K562 (cell line): ENCODE measurements around the gene ZNF865. TPM values are rescaled to one million over a fixed set of nuclear protein-coding genes. Genes with fewer than 3 reads are reported as not detected.

Experiments
- CEBPB ChIP-seq: fragments of 450-650 bp; IDR thresholded peaks from 2 replicates; pipeline ENCODE4 v1.6.1; 2016; ENCODE audit warnings: missing genetic modification characterization, missing compliant biosample characterization
- CEBPG ChIP-seq, 3 experiments: fragments of 200-800 bp in 1 of 3; sonication (Bioruptor generic) in 1 of 3; sonication (generic) in 1 of 3; formaldehyde crosslinking in 1 of 3; IDR thresholded peaks in 2 of 3; conservative IDR thresholded peaks in 1 of 3; 2 replicates each; pipeline versions ENCODE4 v1.6.1 to v1.8.0; 2016 to 2022; ENCODE audit warnings: missing compliant biosample characterization in 2 of 3, missing genetic modification characterization in 2 of 3, mild to moderate bottlenecking in 1 of 3, missing genetic modification reagents in 1 of 3
- DACH1 ChIP-seq: fragments of 450-650 bp; IDR thresholded peaks from 2 replicates; pipeline ENCODE4 v1.6.1; 2018; ENCODE audit not compliant: partially characterized antibody
- FOS ChIP-seq: IDR thresholded peaks from 3 replicates; pipeline ENCODE4 v1.6.1; 2011; ENCODE audit not compliant: insufficient read length; ENCODE audit errors: extremely low read depth
- PTRF ChIP-seq: fragments of 450-650 bp; IDR thresholded peaks from 2 replicates; pipeline ENCODE4 v1.6.1; 2016; ENCODE audit warnings: mild to moderate bottlenecking, missing genetic modification characterization, missing compliant biosample characterization
- SNRNP70 ChIP-seq: fragments of 200-400 bp; formaldehyde crosslinking; optimal IDR thresholded peaks from 2 replicates; pipeline ENCODE3; 2017; ENCODE audit warnings: low read depth, low read length
- TBL1XR1 ChIP-seq, 2 experiments: IDR thresholded peaks; 2 replicates each; pipeline ENCODE4 v1.6.1; 2012; ENCODE audit warnings: improper control_type of control experiment in 2 of 2, low read length in 2 of 2, mild to moderate bottlenecking in 1 of 2
- TCF7L2 ChIP-seq: fragments of 150-350 bp; IDR thresholded peaks from 2 replicates; pipeline ENCODE4 v1.6.1; 2016; ENCODE audit warnings: low read depth, mild to moderate bottlenecking, low read length, moderate library complexity
- XRCC4 ChIP-seq: IDR thresholded peaks from one replicate; pipeline ENCODE4 v1.6.1; 2011; ENCODE audit not compliant: insufficient read depth, insufficient read length; ENCODE audit errors: extremely low read depth
- polyA plus RNA-seq, 8 experiments: library from polyadenylated mRNA; depleted of rRNA in 4 of 8; stranded (reverse) in 5 of 8; unstranded in 3 of 8; fragments of >200 nt; fragmentation: Nextera tagmentation in 2 of 8; fragmentation: Illumina TruSeq in 1 of 8; extraction: Ambion mirVana in 2 of 8; extraction: Trizol in 1 of 8; gene quantifications; 2 replicates each; pipeline versions ENCODE4 v1.2.1 to v1.2.3, GENCODE V29; 2011 to 2014; ENCODE audit warnings: inconsistent platforms in 1 of 8, missing spikeins in 1 of 8
- total RNA-seq, 7 experiments: library from RNA; depleted of rRNA in 6 of 7; stranded (reverse); fragments of >200 nt in 6 of 7; fragmentation: Illumina TruSeq in 2 of 7; extraction: Trizol in 2 of 7; gene quantifications; 2 replicates each; pipeline versions ENCODE4 v1.2.1 to v1.2.3, GENCODE V29; 2011 to 2021; ENCODE audit warnings: low replicate concordance in 1 of 7
- TF ChIP-seq, protein P1 (sequence below): fragments of 450-650 bp; IDR thresholded peaks from 2 replicates; pipeline ENCODE4 v1.6.1; 2016; ENCODE audit warnings: mild to moderate bottlenecking, moderate library complexity
- TF ChIP-seq, protein P2 (sequence below): fragments of 450-650 bp; formaldehyde crosslinking; IDR thresholded peaks from 2 replicates; pipeline ENCODE4 v1.4.0; 2020; ENCODE audit warnings: mild to moderate bottlenecking, moderate library complexity
- TF ChIP-seq, protein P3 (sequence below): sonication (generic); formaldehyde crosslinking; IDR thresholded peaks from 2 replicates; pipeline ENCODE4 v1.8.1; 2023; ENCODE audit warnings: mild to moderate bottlenecking, missing genetic modification reagents

Gene ZNF865
- total and polyA plus RNA-seq, 9 of the 15 experiments (the other 6 are each of a cell fraction or from before 2014, with no cell fraction given), result 0.40 to 18.8 (median 1.6) TPM; not detected in 2

DNA sequence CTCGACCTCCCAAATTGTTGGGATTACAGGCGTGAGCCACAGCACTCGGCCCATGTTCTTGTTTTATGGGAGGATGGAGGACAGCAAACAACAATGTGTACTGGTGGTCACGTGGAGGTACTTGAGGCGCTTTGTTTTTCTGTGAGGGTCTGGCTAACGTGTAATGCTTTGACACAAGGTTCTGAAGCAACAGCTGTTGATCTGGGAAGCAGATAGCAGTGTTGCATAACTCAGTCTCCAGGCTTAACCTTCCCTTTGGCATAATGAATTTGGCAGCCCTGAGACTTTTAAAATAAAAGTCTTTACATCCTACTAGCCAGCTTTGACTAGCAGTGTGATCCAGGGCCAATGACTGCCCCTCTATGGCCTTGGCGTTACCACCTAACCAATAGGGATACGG lies 28.4 kb downstream of the ZNF865 start (continued):
- no peak for TF ChIP-seq TCF7L2
- TF ChIP-seq, protein P1, sequence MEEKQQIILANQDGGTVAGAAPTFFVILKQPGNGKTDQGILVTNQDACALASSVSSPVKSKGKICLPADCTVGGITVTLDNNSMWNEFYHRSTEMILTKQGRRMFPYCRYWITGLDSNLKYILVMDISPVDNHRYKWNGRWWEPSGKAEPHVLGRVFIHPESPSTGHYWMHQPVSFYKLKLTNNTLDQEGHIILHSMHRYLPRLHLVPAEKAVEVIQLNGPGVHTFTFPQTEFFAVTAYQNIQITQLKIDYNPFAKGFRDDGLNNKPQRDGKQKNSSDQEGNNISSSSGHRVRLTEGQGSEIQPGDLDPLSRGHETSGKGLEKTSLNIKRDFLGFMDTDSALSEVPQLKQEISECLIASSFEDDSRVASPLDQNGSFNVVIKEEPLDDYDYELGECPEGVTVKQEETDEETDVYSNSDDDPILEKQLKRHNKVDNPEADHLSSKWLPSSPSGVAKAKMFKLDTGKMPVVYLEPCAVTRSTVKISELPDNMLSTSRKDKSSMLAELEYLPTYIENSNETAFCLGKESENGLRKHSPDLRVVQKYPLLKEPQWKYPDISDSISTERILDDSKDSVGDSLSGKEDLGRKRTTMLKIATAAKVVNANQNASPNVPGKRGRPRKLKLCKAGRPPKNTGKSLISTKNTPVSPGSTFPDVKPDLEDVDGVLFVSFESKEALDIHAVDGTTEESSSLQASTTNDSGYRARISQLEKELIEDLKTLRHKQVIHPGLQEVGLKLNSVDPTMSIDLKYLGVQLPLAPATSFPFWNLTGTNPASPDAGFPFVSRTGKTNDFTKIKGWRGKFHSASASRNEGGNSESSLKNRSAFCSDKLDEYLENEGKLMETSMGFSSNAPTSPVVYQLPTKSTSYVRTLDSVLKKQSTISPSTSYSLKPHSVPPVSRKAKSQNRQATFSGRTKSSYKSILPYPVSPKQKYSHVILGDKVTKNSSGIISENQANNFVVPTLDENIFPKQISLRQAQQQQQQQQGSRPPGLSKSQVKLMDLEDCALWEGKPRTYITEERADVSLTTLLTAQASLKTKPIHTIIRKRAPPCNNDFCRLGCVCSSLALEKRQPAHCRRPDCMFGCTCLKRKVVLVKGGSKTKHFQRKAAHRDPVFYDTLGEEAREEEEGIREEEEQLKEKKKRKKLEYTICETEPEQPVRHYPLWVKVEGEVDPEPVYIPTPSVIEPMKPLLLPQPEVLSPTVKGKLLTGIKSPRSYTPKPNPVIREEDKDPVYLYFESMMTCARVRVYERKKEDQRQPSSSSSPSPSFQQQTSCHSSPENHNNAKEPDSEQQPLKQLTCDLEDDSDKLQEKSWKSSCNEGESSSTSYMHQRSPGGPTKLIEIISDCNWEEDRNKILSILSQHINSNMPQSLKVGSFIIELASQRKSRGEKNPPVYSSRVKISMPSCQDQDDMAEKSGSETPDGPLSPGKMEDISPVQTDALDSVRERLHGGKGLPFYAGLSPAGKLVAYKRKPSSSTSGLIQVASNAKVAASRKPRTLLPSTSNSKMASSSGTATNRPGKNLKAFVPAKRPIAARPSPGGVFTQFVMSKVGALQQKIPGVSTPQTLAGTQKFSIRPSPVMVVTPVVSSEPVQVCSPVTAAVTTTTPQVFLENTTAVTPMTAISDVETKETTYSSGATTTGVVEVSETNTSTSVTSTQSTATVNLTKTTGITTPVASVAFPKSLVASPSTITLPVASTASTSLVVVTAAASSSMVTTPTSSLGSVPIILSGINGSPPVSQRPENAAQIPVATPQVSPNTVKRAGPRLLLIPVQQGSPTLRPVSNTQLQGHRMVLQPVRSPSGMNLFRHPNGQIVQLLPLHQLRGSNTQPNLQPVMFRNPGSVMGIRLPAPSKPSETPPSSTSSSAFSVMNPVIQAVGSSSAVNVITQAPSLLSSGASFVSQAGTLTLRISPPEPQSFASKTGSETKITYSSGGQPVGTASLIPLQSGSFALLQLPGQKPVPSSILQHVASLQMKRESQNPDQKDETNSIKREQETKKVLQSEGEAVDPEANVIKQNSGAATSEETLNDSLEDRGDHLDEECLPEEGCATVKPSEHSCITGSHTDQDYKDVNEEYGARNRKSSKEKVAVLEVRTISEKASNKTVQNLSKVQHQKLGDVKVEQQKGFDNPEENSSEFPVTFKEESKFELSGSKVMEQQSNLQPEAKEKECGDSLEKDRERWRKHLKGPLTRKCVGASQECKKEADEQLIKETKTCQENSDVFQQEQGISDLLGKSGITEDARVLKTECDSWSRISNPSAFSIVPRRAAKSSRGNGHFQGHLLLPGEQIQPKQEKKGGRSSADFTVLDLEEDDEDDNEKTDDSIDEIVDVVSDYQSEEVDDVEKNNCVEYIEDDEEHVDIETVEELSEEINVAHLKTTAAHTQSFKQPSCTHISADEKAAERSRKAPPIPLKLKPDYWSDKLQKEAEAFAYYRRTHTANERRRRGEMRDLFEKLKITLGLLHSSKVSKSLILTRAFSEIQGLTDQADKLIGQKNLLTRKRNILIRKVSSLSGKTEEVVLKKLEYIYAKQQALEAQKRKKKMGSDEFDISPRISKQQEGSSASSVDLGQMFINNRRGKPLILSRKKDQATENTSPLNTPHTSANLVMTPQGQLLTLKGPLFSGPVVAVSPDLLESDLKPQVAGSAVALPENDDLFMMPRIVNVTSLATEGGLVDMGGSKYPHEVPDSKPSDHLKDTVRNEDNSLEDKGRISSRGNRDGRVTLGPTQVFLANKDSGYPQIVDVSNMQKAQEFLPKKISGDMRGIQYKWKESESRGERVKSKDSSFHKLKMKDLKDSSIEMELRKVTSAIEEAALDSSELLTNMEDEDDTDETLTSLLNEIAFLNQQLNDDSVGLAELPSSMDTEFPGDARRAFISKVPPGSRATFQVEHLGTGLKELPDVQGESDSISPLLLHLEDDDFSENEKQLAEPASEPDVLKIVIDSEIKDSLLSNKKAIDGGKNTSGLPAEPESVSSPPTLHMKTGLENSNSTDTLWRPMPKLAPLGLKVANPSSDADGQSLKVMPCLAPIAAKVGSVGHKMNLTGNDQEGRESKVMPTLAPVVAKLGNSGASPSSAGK, result no peak
- TF ChIP-seq XRCC4, result no peak
- no peak for TF ChIP-seq SNRNP70
- TF ChIP-seq FOS, result no peak
- no peak for TF ChIP-seq TBL1XR1 (IDR thresholded peaks at IDR 0.05; ENCODE audit: low read length in 2 of 2)
- TF ChIP-seq, protein P2, sequence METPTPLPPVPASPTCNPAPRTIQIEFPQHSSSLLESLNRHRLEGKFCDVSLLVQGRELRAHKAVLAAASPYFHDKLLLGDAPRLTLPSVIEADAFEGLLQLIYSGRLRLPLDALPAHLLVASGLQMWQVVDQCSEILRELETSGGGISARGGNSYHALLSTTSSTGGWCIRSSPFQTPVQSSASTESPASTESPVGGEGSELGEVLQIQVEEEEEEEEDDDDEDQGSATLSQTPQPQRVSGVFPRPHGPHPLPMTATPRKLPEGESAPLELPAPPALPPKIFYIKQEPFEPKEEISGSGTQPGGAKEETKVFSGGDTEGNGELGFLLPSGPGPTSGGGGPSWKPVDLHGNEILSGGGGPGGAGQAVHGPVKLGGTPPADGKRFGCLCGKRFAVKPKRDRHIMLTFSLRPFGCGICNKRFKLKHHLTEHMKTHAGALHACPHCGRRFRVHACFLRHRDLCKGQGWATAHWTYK (CRISPR knock-in tag), result no peak
- no peak for TF ChIP-seq CEBPG (CRISPR knock-in tag; IDR thresholded peaks at IDR 0.05)
- TF ChIP-seq CEBPG (tag; conservative IDR thresholded peaks at IDR 0.05 in 1 of 2, IDR thresholded peaks at IDR 0.05 in 1 of 2), result peak in 1 of 2 experiments; percentile 31; a peak in 1 of 4 replicates
- TF ChIP-seq DACH1, result peak; percentile 32
- TF ChIP-seq, protein P3, sequence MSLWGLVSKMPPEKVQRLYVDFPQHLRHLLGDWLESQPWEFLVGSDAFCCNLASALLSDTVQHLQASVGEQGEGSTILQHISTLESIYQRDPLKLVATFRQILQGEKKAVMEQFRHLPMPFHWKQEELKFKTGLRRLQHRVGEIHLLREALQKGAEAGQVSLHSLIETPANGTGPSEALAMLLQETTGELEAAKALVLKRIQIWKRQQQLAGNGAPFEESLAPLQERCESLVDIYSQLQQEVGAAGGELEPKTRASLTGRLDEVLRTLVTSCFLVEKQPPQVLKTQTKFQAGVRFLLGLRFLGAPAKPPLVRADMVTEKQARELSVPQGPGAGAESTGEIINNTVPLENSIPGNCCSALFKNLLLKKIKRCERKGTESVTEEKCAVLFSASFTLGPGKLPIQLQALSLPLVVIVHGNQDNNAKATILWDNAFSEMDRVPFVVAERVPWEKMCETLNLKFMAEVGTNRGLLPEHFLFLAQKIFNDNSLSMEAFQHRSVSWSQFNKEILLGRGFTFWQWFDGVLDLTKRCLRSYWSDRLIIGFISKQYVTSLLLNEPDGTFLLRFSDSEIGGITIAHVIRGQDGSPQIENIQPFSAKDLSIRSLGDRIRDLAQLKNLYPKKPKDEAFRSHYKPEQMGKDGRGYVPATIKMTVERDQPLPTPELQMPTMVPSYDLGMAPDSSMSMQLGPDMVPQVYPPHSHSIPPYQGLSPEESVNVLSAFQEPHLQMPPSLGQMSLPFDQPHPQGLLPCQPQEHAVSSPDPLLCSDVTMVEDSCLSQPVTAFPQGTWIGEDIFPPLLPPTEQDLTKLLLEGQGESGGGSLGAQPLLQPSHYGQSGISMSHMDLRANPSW (CRISPR knock-in tag), result no peak
- no peak for TF ChIP-seq PTRF (tag)
- TF ChIP-seq CEBPB (tag), result peak; percentile 71
